GM23338 (cell line): Measurements from ENCODE around the gene TM7SF3. TPM values are rescaled to one million over a fixed set of nuclear protein-coding genes. Genes with fewer than 3 reads are reported as not detected.
"Not testable (repeated sequence)": the region's sequence is repeated elsewhere in the genome, so short reads cannot be mapped to it uniquely, and the experiment has no call there.

Source experiments
- ATAC-seq: fragments of 200-7000 bp; cut with Tn5 transposase; 3 replicates; pipeline ENCODE4 v1.9.1; 2020
- DNase-seq: peaks from one replicate; pipeline ENCODE4 v3.0.0-alpha.2; 2015; ENCODE audit warnings: low spot score
- H2AFZ ChIP-seq: fragments of 200-600 bp; sonication (generic); 2 replicates; pipeline ENCODE4 v1.8.0; 2016; ENCODE audit warnings: antibody characterized with exemption, mild to moderate bottlenecking, moderate library complexity
- H3F3A ChIP-seq: fragments of 200-600 bp; sonication (generic); replicated peaks from 2 replicates; pipeline ENCODE4 v1.8.0; 2017; ENCODE audit warnings: antibody characterized with exemption, mixed run types, low read depth
- H3K27ac ChIP-seq: fragments of 200-600 bp; sonication (generic); 2 replicates; pipeline ENCODE4 v1.6.1; 2016; ENCODE audit warnings: low read depth
- H3K27me3 ChIP-seq: fragments of 200-600 bp; sonication (generic); 2 replicates; pipeline ENCODE4 v1.8.0; 2016; ENCODE audit warnings: mild to moderate bottlenecking, mixed run types, moderate library complexity; ENCODE audit not compliant: insufficient read depth
- H3K36me3 ChIP-seq: fragments of 200-600 bp; sonication (generic); 2 replicates; pipeline ENCODE4 v1.8.0; 2016; ENCODE audit warnings: mild to moderate bottlenecking; ENCODE audit not compliant: insufficient read depth
- H3K4me1 ChIP-seq: fragments of 200-600 bp; sonication (generic); 2 replicates; pipeline ENCODE4 v1.8.0; 2016; ENCODE audit warnings: mild to moderate bottlenecking, moderate library complexity; ENCODE audit not compliant: insufficient read depth
- H3K4me2 ChIP-seq: fragments of 200-600 bp; sonication (generic); 2 replicates; pipeline ENCODE4 v1.7.1; 2017; ENCODE audit warnings: mixed run types
- H3K4me3 ChIP-seq: fragments of 200-600 bp; sonication (generic); 2 replicates; pipeline ENCODE4 v1.6.1; 2016; ENCODE audit warnings: mixed run types
- H3K79me2 ChIP-seq: fragments of 200-600 bp; sonication (generic); replicated peaks from 2 replicates; pipeline ENCODE4 v1.8.0; 2017; ENCODE audit warnings: mild to moderate bottlenecking; ENCODE audit not compliant: insufficient read depth
- H3K9me2 ChIP-seq: fragments of 200-600 bp; sonication (generic); 2 replicates; pipeline ENCODE4 v1.8.0; 2017; ENCODE audit not compliant: insufficient read depth
- H4K20me1 ChIP-seq: fragments of 200-600 bp; sonication (generic); replicated peaks from 2 replicates; pipeline ENCODE4 v1.8.0; 2017; ENCODE audit warnings: mild to moderate bottlenecking; ENCODE audit not compliant: insufficient read depth
- H3K27ac Mint-ChIP-seq: 2 replicates; pipeline ENCODE4 v1.8.0; 2020; ENCODE audit warnings: inconsistent platforms, mild to moderate bottlenecking, moderate library complexity, mixed read lengths
- H3K27me3 Mint-ChIP-seq: 3 replicates; pipeline ENCODE4 v1.8.0; 2022; ENCODE audit warnings: low read depth, mild to moderate bottlenecking, moderate library complexity, mixed read lengths, inconsistent platforms; ENCODE audit not compliant: insufficient read depth, poor library complexity
- H3K36me3 Mint-ChIP-seq: 3 replicates; pipeline ENCODE4 v1.8.0; 2021; ENCODE audit warnings: low read depth, mild to moderate bottlenecking, inconsistent platforms, moderate library complexity, mixed read lengths
- H3K4me1 Mint-ChIP-seq: 3 replicates; pipeline ENCODE4 v1.8.0; 2020; ENCODE audit warnings: mild to moderate bottlenecking, inconsistent platforms, mixed read lengths
- H3K4me3 Mint-ChIP-seq: 3 replicates; pipeline ENCODE4 v1.8.0; 2021; ENCODE audit warnings: moderate library complexity, mild to moderate bottlenecking, inconsistent platforms, mixed read lengths
- H3K9me3 Mint-ChIP-seq: 3 replicates; pipeline ENCODE4 v1.8.0; 2020; ENCODE audit warnings: moderate library complexity, mild to moderate bottlenecking, inconsistent platforms, mixed read lengths
- CREB1 ChIP-seq: fragments of 250-450 bp; sonication (Bioruptor Pico); IDR thresholded peaks from 2 replicates; pipeline ENCODE4 v1.5.0; 2020; ENCODE audit warnings: low read depth, mild to moderate bottlenecking, moderate library complexity
- ETS1 ChIP-seq: IDR thresholded peaks from 2 replicates; pipeline ENCODE4 v1.6.1; 2016; ENCODE audit warnings: antibody characterized with exemption
- EZH2 ChIP-seq: fragments of 200-600 bp; sonication (generic); IDR thresholded peaks from one replicate; pipeline ENCODE4 v1.8.0; 2017; ENCODE audit warnings: antibody characterized with exemption, mild to moderate bottlenecking, low read depth; ENCODE audit not compliant: unreplicated experiment
- EZH2phosphoT487 ChIP-seq: fragments of 200-600 bp; sonication (generic); IDR thresholded peaks from one replicate; pipeline ENCODE4 v1.8.1; 2018; ENCODE audit warnings: antibody characterized with exemption; ENCODE audit not compliant: unreplicated experiment
- POLR2AphosphoS5 ChIP-seq: IDR thresholded peaks from 2 replicates; pipeline ENCODE4 v1.6.1; 2016; ENCODE audit warnings: antibody characterized with exemption, low read depth
- STAT1 ChIP-seq: IDR thresholded peaks from one replicate; pipeline ENCODE4 v1.6.1; 2016; ENCODE audit warnings: antibody characterized with exemption; ENCODE audit not compliant: unreplicated experiment
- ZNF114 ChIP-seq: fragments of 250-450 bp; sonication (Bioruptor Pico); IDR thresholded peaks from 2 replicates; pipeline ENCODE4 v1.5.0; 2020; ENCODE audit warnings: mild to moderate bottlenecking, moderate library complexity
- ZNF331 ChIP-seq: fragments of 250-450 bp; sonication (Bioruptor Pico); IDR thresholded peaks from 2 replicates; pipeline ENCODE4 v1.5.0; 2020; ENCODE audit warnings: low read depth, mild to moderate bottlenecking, moderate library complexity
- ZNF462 ChIP-seq: fragments of 250-450 bp; sonication (Bioruptor Pico); IDR thresholded peaks from 2 replicates; pipeline ENCODE4 v1.5.0; 2020; ENCODE audit warnings: mild to moderate bottlenecking, moderate library complexity
- polyA plus RNA-seq: library from polyadenylated mRNA; unstranded; fragments of >200 nt; fragmentation: Nextera tagmentation; extraction: Ambion mirVana; gene quantifications from 2 replicates; pipeline ENCODE4 v1.2.1, GENCODE V29; 2016
- total RNA-seq: library from RNA; depleted of rRNA; stranded (reverse); fragments of >200 nt; shearing (Covaris generic); gene quantifications from 2 replicates; pipeline ENCODE4 v1.2.3, GENCODE V29; 2014
- TF ChIP-seq, protein P1 (sequence below), 2 experiments: fragments of 200-600 bp in 1 of 2; sonication (generic) in 1 of 2; conservative IDR thresholded peaks; 2 replicates each; pipeline versions ENCODE4 v1.5.1 to v1.6.1; 2016 to 2017; ENCODE audit warnings: antibody characterized with exemption in 2 of 2, low read depth in 2 of 2, mild to moderate bottlenecking in 2 of 2, moderate library complexity in 1 of 2

TM7SF3 gene
- total and polyA plus RNA-seq, 2 experiments from 2014 or later = 30.3 to 121 TPM

DNA sequence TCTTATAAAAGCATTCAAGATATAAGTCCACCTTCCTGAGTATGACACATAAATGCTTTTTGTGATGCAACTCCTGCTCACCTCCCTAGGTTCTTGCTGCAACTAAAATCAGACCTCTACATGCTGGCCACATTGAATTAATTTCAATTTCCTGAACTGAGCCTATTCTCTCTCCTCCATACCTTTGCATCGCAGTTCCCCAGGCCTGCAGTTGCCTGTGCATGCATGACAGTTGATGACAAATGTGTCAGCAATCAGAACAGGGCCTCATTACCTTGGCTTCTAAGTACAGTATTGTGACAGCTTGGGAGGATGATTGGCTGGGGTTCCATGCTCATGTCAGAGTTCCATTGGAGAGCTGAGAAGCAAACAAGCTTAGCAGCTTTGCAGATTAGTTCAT lies 3.9 kb upstream of the TM7SF3 start:
- Histone ChIP-seq H3K4me3 (no peak overlapping the region), H3F3A (peaks cover 7% of the 10 kb centered on the region), H3K27ac (no peak overlapping the region), H3K9me2 (no peaks in the 10 kb centered on the region), H4K20me1 (no peaks in the 10 kb centered on the region), H2AFZ (no peak overlapping the region), H3K79me2 (peaks cover 9% of the 10 kb centered on the region), H3K4me2 (no peak overlapping the region), H3K4me1 (peaks cover 21% of the 10 kb centered on the region), H3K27me3 (no peaks in the 10 kb centered on the region), H3K36me3 (no peaks in the 10 kb centered on the region)
- Mint-ChIP-seq H3K4me3 (no peak overlapping the region), H3K27ac (no peak overlapping the region), H3K9me3 (no peaks in the 10 kb centered on the region), H3K36me3 (no peaks in the 10 kb centered on the region), H3K4me1 (peaks cover 25% of the 10 kb centered on the region), H3K27me3 (peaks cover 11% of the 10 kb centered on the region)
- ATAC-seq (no peak), DNase-seq (no peak)
- no peak for TF ChIP-seq STAT1
- TF ChIP-seq, protein P1, sequence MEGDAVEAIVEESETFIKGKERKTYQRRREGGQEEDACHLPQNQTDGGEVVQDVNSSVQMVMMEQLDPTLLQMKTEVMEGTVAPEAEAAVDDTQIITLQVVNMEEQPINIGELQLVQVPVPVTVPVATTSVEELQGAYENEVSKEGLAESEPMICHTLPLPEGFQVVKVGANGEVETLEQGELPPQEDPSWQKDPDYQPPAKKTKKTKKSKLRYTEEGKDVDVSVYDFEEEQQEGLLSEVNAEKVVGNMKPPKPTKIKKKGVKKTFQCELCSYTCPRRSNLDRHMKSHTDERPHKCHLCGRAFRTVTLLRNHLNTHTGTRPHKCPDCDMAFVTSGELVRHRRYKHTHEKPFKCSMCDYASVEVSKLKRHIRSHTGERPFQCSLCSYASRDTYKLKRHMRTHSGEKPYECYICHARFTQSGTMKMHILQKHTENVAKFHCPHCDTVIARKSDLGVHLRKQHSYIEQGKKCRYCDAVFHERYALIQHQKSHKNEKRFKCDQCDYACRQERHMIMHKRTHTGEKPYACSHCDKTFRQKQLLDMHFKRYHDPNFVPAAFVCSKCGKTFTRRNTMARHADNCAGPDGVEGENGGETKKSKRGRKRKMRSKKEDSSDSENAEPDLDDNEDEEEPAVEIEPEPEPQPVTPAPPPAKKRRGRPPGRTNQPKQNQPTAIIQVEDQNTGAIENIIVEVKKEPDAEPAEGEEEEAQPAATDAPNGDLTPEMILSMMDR (conservative IDR thresholded peaks at IDR 0.05; ENCODE audit: low read depth in 2 of 2) = no peak
- TF ChIP-seq ZNF462 = no peak
- no peak for TF ChIP-seq POLR2AphosphoS5
- no peak for TF ChIP-seq ETS1
- no peak for TF ChIP-seq EZH2phosphoT487
- TF ChIP-seq ZNF331 (CRISPR knock-in tag) = no peak
- no peak for TF ChIP-seq ZNF114 (CRISPR knock-in tag)
- TF ChIP-seq EZH2 = no peak
- no peak for TF ChIP-seq CREB1 (CRISPR knock-in tag)

- ATAC-seq, H3K9me2 ChIP-seq, H3K36me3 Mint-ChIP-seq, H3K4me2 ChIP-seq, H3K4me3 Mint-ChIP-seq, H3K27me3 ChIP-seq, H3K4me3 ChIP-seq, H3F3A ChIP-seq, H3K27me3 Mint-ChIP-seq, H3K27ac Mint-ChIP-seq, H3K36me3 ChIP-seq, H4K20me1 ChIP-seq, DNase-seq, H3K27ac ChIP-seq, H3K9me3 Mint-ChIP-seq, H2AFZ ChIP-seq: not testable (repeated sequence)
- H3K4me1 Mint-ChIP-seq = peaks cover 28% of the 10 kb centered on the region
- Histone ChIP-seq H3K4me1 (peaks cover 26% of the 10 kb centered on the region), H3K79me2 (peaks cover 13% of the 10 kb centered on the region)
Observed at GRCh38 chr12:27017163-27017823, 3.1 kb upstream of the TM7SF3 start.
